Measurements from ENCODE around the gene KRTAP6-3. TPM values are rescaled to one million over a fixed set of nuclear protein-coding genes. Genes with fewer than 3 reads are reported as not detected.

Gene KRTAP6-3
- total RNA-seq, 4 donors from 2014 or later, result not detected

DNA sequence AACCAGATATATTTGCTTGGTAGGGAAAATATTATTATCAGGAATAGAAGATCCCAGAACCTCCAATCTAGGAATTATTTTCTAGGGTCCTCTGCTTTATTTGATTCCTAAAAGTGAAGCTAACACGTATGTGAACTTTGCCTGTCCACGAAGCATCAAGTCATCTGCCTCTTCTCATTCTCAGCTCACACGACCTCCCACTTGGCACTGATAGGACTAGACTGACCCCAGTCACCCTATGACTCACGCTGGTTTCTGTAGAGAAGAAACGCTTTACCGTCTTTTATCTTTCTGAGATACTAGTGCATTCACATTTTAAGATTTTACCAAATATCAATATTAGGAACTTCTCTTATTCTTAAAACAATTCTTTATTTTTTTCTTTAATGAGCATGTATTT lies 29.2 kb upstream of the KRTAP6-3 start:
- TF ChIP-seq, protein P1, sequence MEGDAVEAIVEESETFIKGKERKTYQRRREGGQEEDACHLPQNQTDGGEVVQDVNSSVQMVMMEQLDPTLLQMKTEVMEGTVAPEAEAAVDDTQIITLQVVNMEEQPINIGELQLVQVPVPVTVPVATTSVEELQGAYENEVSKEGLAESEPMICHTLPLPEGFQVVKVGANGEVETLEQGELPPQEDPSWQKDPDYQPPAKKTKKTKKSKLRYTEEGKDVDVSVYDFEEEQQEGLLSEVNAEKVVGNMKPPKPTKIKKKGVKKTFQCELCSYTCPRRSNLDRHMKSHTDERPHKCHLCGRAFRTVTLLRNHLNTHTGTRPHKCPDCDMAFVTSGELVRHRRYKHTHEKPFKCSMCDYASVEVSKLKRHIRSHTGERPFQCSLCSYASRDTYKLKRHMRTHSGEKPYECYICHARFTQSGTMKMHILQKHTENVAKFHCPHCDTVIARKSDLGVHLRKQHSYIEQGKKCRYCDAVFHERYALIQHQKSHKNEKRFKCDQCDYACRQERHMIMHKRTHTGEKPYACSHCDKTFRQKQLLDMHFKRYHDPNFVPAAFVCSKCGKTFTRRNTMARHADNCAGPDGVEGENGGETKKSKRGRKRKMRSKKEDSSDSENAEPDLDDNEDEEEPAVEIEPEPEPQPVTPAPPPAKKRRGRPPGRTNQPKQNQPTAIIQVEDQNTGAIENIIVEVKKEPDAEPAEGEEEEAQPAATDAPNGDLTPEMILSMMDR (IDR thresholded peaks at IDR 0.05), result no peak
- no peak for TF ChIP-seq POLR2A (IDR thresholded peaks at IDR 0.05)
- Histone ChIP-seq H3K27me3 (no peaks in the 10 kb centered on the region), H3K4me1 (no peaks in the 10 kb centered on the region), H3K9me3 (no peaks in the 10 kb centered on the region), H3K27ac (no peak overlapping the region), H3K4me3 (no peak overlapping the region), H3K36me3 (no peaks in the 10 kb centered on the region)
- 55 to 60% methylated on average over 6 of the region's 6 CpGs for WGBS, 2 donors
- intact Hi-C loops (cut with DNase I), result no loop called here
- DNase-seq, result no peak

DNA sequence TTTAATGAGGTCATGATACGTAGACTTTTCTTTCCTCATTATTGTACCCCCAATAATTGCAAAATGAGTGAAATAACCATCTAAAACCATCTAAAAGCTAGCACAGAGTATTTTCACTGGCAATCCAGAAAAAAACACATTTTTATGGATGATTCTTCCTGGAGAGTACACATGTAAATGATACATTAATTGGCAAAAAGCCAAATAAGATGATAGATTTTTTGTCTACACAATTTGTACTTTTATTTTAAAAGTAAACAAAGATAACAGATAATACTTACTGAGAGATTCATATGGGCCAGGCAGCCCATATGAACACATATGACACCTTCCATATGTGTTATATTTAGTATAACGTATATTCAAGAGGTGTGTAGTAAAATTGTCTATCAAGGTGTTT lies 28.6 kb upstream of the KRTAP6-3 start:
- H3K4me1 ChIP-seq, result no peaks in the 10 kb centered on the region
- H3K27me3 ChIP-seq, result no peaks in the 10 kb centered on the region
- H3K4me3 ChIP-seq, result no peak overlapping the region
- H3K27ac ChIP-seq, result no peak overlapping the region
- H3K36me3 ChIP-seq, result no peaks in the 10 kb centered on the region
- intact Hi-C loops (cut with DNase I), result no loop called here
- TF ChIP-seq, protein P1 (IDR thresholded peaks at IDR 0.05), result no peak
- TF ChIP-seq POLR2A (IDR thresholded peaks at IDR 0.05), result no peak
- no peaks in the 10 kb centered on the region for H3K9me3 ChIP-seq
- DNase-seq, result no peak
- 68 to 79% methylated on average over 2 of the region's 2 CpGs for WGBS, 2 donors

DNA sequence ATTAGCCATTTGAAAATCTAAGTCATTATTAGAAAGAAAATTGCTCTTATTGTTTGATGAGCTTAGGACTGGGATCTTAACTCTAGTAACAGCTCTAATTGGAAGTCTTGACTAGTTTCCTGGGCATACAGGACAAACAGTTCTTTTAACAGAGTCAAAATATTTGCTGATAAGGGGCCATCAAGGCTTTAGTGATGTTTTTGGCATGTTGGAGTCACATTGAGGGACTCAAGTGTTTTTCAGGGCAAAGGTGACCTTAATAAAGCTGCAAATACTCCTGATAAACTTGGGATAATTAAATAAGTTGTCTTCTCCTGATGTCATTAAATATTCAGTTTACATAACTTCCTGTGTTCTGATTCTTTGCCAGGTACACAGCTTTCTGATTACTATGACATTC lies 24.6 kb upstream of the KRTAP6-3 start:
- intact Hi-C loops (cut with DNase I), result no loop called here

DNA sequence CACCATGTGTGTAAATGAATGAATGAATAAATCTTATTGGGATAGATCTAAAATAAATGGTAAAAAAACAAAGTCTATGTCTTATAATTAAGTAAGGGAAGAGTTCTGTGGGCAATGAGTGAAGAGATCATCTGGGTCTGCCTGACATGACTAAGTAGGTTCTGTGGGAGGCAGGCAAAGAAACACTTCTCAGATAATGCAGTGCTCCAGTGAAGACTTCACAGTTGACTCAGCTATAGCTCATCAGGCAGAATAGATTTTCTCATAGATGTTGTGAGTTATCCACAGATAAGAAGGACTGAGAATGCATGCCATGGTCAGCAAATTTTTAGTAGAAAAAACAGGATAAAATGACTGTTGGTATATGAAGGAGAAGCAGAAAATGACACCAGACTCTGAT lies 14.5 kb upstream of the KRTAP6-3 start:
- Histone ChIP-seq H3K36me3 (no peaks in the 10 kb centered on the region), H3K4me3 (no peak overlapping the region), H3K27me3 (no peaks in the 10 kb centered on the region), H3K4me1 (no peaks in the 10 kb centered on the region), H3K9me3 (no peaks in the 10 kb centered on the region), H3K27ac (no peak overlapping the region)
- TF ChIP-seq POLR2A (IDR thresholded peaks at IDR 0.05), result no peak
- TF ChIP-seq, protein P1 (IDR thresholded peaks at IDR 0.05), result no peak
- no peak for DNase-seq
- intact Hi-C loops (cut with DNase I), result no loop called here

More for the DNA sequence above, 24.6 kb upstream of the KRTAP6-3 start:
- Histone ChIP-seq H3K9me3 (no peaks in the 10 kb centered on the region), H3K4me3 (no peak overlapping the region), H3K27ac (no peak overlapping the region), H3K4me1 (no peaks in the 10 kb centered on the region), H3K36me3 (no peaks in the 10 kb centered on the region), H3K27me3 (no peaks in the 10 kb centered on the region)
- no peak for DNase-seq
- TF ChIP-seq, protein P1 (IDR thresholded peaks at IDR 0.05), result no peak
- TF ChIP-seq POLR2A (IDR thresholded peaks at IDR 0.05), result no peak

DNA sequence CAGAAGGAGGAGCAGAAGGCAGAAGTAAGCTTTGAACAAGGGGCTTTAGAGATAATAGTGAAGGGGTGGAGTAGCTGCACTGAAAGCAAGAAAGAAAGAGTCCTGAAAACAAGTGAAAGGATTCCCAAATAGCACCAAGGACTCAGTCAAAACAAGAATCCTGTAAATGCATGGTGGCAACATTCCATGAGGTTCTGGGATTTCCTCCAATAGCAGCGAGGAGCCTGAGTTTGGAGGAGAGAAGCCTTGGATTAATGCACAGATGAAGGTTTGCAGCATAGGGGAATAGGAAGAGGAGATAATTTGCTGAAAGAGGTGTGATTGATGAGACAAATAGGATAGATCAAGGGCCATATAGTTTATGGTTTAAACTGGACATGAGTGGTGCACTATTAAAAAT lies 12.9 kb upstream of the KRTAP6-3 start:
- H3K27ac ChIP-seq, result no peak overlapping the region
- no peaks in the 10 kb centered on the region for H3K27me3 ChIP-seq
- no peaks in the 10 kb centered on the region for H3K9me3 ChIP-seq
- intact Hi-C loops (cut with DNase I), result no loop called here
- no peak overlapping the region for H3K4me3 ChIP-seq
- H3K36me3 ChIP-seq, result no peaks in the 10 kb centered on the region
- H3K4me1 ChIP-seq, result no peaks in the 10 kb centered on the region
- DNase-seq, result no peak
- TF ChIP-seq, protein P1 (IDR thresholded peaks at IDR 0.05), result no peak
- TF ChIP-seq POLR2A (IDR thresholded peaks at IDR 0.05), result no peak
- whole genome bisulfite sequencing, 2 donors, result 33 to 48% methylated on average over 1 of the region's 1 CpG

Data from esophagus squamous epithelium (tissue), 5 donors.